ENCODE measurements around the gene FLOT2. TPM values are rescaled to one million over a fixed set of nuclear protein-coding genes. Genes with fewer than 3 reads are reported as not detected.
"Not testable (repeated sequence)": the region's sequence is repeated elsewhere in the genome, so short reads cannot be mapped to it uniquely, and the experiment has no call there.

Gene FLOT2
- total RNA-seq, 2 experiments from 2014 or later: 143 to 191 TPM

- H3K36me3 Mint-ChIP-seq: peaks cover 15% of the 10 kb centered on the region
- peak overlapping the region; percentile 1 for H3K27ac Mint-ChIP-seq
Measured at GRCh38 chr17:28885363-28885762, 12.2 kb downstream of the FLOT2 start.

GRCh38 chr17:28883967-28884702 lies 13.4 kb downstream of the FLOT2 start:
- no peaks in the 10 kb centered on the region for H3K27me3 Mint-ChIP-seq
- no peak overlapping the region for H3K4me3 Mint-ChIP-seq
- no peak for ATAC-seq
- DNase-seq: no peak
- H3K36me3 Mint-ChIP-seq: peaks cover 15% of the 10 kb centered on the region
- no peak overlapping the region for H3K27ac Mint-ChIP-seq
- no peaks in the 10 kb centered on the region for H3K9me3 Mint-ChIP-seq (ENCODE audit: low read depth)
- peaks cover 2% of the 10 kb centered on the region for H3K4me1 Mint-ChIP-seq
- CTCF ChIA-PET: interaction anchor here (0.8 to 1.0 kb wide), 2 partner anchors 13 to 120 kb away, joined by 3 read pairs; no protein-coding TSS in a partner anchor

More at GRCh38 chr17:28885363-28885762, 12.2 kb downstream of the FLOT2 start:
- CTCF ChIA-PET: interaction anchor here (0.8 to 2.3 kb wide), 3 partner anchors 14 to 122 kb away, joined by 3 to 6 read pairs (median 3); no protein-coding TSS in a partner anchor
- DNase-seq: no peak
- Mint-ChIP-seq H3K27me3 (no peaks in the 10 kb centered on the region), H3K4me3 (no peak overlapping the region), H3K9me3 (ENCODE audit: low read depth) (no peaks in the 10 kb centered on the region), H3K4me1 (peaks cover 9% of the 10 kb centered on the region)
- ATAC-seq: no peak

- peaks cover 6% of the 10 kb centered on the region for H3K4me1 Mint-ChIP-seq
- DNase-seq: no peak
- no peak overlapping the region for H3K27ac Mint-ChIP-seq
- no peak for ATAC-seq
- peaks cover 24% of the 10 kb centered on the region for H3K36me3 Mint-ChIP-seq
- no peaks in the 10 kb centered on the region for H3K9me3 Mint-ChIP-seq (ENCODE audit: low read depth)
- no peaks in the 10 kb centered on the region for H3K27me3 Mint-ChIP-seq
- CTCF ChIA-PET: interaction anchor here (1.0 to 1.1 kb wide), 2 partner anchors 20 to 33 kb away, joined by 4 to 6 read pairs; partner anchors contain the start of gene DHRS13
- H3K4me3 Mint-ChIP-seq: no peak overlapping the region
Measured at GRCh38 chr17:28882154-28882895, 15.2 kb downstream of the FLOT2 start.

GRCh38 chr17:28881533-28882056 lies 15.9 kb downstream of the FLOT2 start:
- ATAC-seq (no peak), DNase-seq (no peak)
- H3K4me3 Mint-ChIP-seq: no peak overlapping the region
- H3K27ac Mint-ChIP-seq: no peak overlapping the region
- CTCF ChIA-PET: no interaction called here
- H3K27me3 Mint-ChIP-seq: no peaks in the 10 kb centered on the region
- H3K9me3 Mint-ChIP-seq (ENCODE audit: low read depth): no peaks in the 10 kb centered on the region
- peaks cover 24% of the 10 kb centered on the region for H3K36me3 Mint-ChIP-seq
- peaks cover 6% of the 10 kb centered on the region for H3K4me1 Mint-ChIP-seq

GRCh38 chr17:28880572-28880945 lies 17.0 kb downstream of the FLOT2 start:
- CTCF ChIA-PET: no interaction called here
- Mint-ChIP-seq H3K4me3 (no peak overlapping the region), H3K4me1 (peaks cover 16% of the 10 kb centered on the region), H3K27ac (no peak overlapping the region), H3K36me3 (peaks cover 24% of the 10 kb centered on the region), H3K9me3 (ENCODE audit: low read depth) (no peaks in the 10 kb centered on the region), H3K27me3 (no peaks in the 10 kb centered on the region)
- DNase-seq (no peak), ATAC-seq (no peak)

GRCh38 chr17:28879886-28880571 lies 17.5 kb downstream of the FLOT2 start:
- DNase-seq (no peak), ATAC-seq (no peak)
- no peak overlapping the region for H3K27ac Mint-ChIP-seq
- CTCF ChIA-PET: interaction anchor here (1.5 to 2.0 kb wide), 3 partner anchors 15 to 117 kb away, joined by 5 to 14 read pairs (median 5); no protein-coding TSS in a partner anchor
- H3K4me3 Mint-ChIP-seq: no peak overlapping the region
- H3K36me3 Mint-ChIP-seq: peaks cover 24% of the 10 kb centered on the region
- peaks cover 18% of the 10 kb centered on the region for H3K4me1 Mint-ChIP-seq
- H3K9me3 Mint-ChIP-seq (ENCODE audit: low read depth): no peaks in the 10 kb centered on the region
- no peaks in the 10 kb centered on the region for H3K27me3 Mint-ChIP-seq

GRCh38 chr17:28878981-28879380 lies 18.6 kb downstream of the FLOT2 start:
- Mint-ChIP-seq H3K4me1 (peaks cover 20% of the 10 kb centered on the region), H3K4me3 (no peak overlapping the region), H3K9me3 (ENCODE audit: low read depth) (no peaks in the 10 kb centered on the region), H3K36me3 (peaks cover 24% of the 10 kb centered on the region), H3K27ac (no peak overlapping the region), H3K27me3 (no peaks in the 10 kb centered on the region)
- no peak for DNase-seq
- CTCF ChIA-PET: interaction anchor here (1.0 to 2.0 kb wide), 5 partner anchors 16 to 116 kb away, joined by 3 to 14 read pairs (median 5); partner anchors contain the start of gene FAM222B
- ATAC-seq: no peak

GRCh38 chr17:28878158-28878910 lies 19.2 kb downstream of the FLOT2 start:
- no peak for ATAC-seq

GRCh38 chr17:28877150-28877711 lies 20.3 kb downstream of the FLOT2 start:
- H3K4me1 Mint-ChIP-seq: peaks cover 20% of the 10 kb centered on the region
- ATAC-seq, H3K4me3 Mint-ChIP-seq: not testable (repeated sequence)

More at GRCh38 chr17:28878158-28878910, 19.2 kb downstream of the FLOT2 start:
- Mint-ChIP-seq H3K27ac (no peak overlapping the region), H3K4me3 (no peak overlapping the region), H3K4me1 (peaks cover 20% of the 10 kb centered on the region), H3K27me3 (no peaks in the 10 kb centered on the region), H3K9me3 (ENCODE audit: low read depth) (no peaks in the 10 kb centered on the region), H3K36me3 (peaks cover 23% of the 10 kb centered on the region)
- CTCF ChIA-PET: interaction anchor here (1.0 to 2.0 kb wide), 5 partner anchors 16 to 115 kb away, joined by 3 to 14 read pairs (median 5); partner anchors contain the start of gene FAM222B
- no peak for DNase-seq

GRCh38 chr17:28875848-28876550 lies 21.5 kb downstream of the FLOT2 start:
- H3K27me3 Mint-ChIP-seq: no peaks in the 10 kb centered on the region
- DNase-seq: no peak
- no peak for ATAC-seq
- no peak overlapping the region for H3K4me3 Mint-ChIP-seq
- peaks cover 31% of the 10 kb centered on the region for H3K4me1 Mint-ChIP-seq
- CTCF ChIA-PET: no interaction called here
- no peaks in the 10 kb centered on the region for H3K9me3 Mint-ChIP-seq (ENCODE audit: low read depth)
- no peak overlapping the region for H3K27ac Mint-ChIP-seq
- H3K36me3 Mint-ChIP-seq: peaks cover 14% of the 10 kb centered on the region

More at GRCh38 chr17:28877150-28877711, 20.3 kb downstream of the FLOT2 start:
- H3K27ac Mint-ChIP-seq; DNase-seq; H3K9me3 Mint-ChIP-seq (ENCODE audit: low read depth); CTCF ChIA-PET; H3K27me3 Mint-ChIP-seq: not testable (repeated sequence)
- peaks cover 19% of the 10 kb centered on the region for H3K36me3 Mint-ChIP-seq

- no peaks in the 10 kb centered on the region for H3K9me3 Mint-ChIP-seq (ENCODE audit: low read depth)
- H3K27me3 Mint-ChIP-seq: no peaks in the 10 kb centered on the region
- DNase-seq: no peak
- CTCF ChIA-PET: interaction anchor here (0.6 kb wide), 1 partner anchor 73 kb away, joined by 3 read pairs; no protein-coding TSS in a partner anchor
- H3K4me1 Mint-ChIP-seq: peaks cover 33% of the 10 kb centered on the region
- H3K36me3 Mint-ChIP-seq: peaks cover 11% of the 10 kb centered on the region
- ATAC-seq: no peak
- H3K27ac Mint-ChIP-seq: no peak overlapping the region
- no peak overlapping the region for H3K4me3 Mint-ChIP-seq
Measured at GRCh38 chr17:28874750-28875149, 22.8 kb downstream of the FLOT2 start.

- DNase-seq (no peak), ATAC-seq (no peak)
- CTCF ChIA-PET: no interaction called here
- Mint-ChIP-seq H3K36me3 (peaks cover 11% of the 10 kb centered on the region), H3K27me3 (no peaks in the 10 kb centered on the region), H3K27ac (no peak overlapping the region), H3K4me1 (peaks cover 33% of the 10 kb centered on the region), H3K9me3 (ENCODE audit: low read depth) (no peaks in the 10 kb centered on the region), H3K4me3 (no peak overlapping the region)
Measured at GRCh38 chr17:28873839-28874238, 23.7 kb downstream of the FLOT2 start.
